Measurements from ENCODE around the gene NIN.

DNA sequence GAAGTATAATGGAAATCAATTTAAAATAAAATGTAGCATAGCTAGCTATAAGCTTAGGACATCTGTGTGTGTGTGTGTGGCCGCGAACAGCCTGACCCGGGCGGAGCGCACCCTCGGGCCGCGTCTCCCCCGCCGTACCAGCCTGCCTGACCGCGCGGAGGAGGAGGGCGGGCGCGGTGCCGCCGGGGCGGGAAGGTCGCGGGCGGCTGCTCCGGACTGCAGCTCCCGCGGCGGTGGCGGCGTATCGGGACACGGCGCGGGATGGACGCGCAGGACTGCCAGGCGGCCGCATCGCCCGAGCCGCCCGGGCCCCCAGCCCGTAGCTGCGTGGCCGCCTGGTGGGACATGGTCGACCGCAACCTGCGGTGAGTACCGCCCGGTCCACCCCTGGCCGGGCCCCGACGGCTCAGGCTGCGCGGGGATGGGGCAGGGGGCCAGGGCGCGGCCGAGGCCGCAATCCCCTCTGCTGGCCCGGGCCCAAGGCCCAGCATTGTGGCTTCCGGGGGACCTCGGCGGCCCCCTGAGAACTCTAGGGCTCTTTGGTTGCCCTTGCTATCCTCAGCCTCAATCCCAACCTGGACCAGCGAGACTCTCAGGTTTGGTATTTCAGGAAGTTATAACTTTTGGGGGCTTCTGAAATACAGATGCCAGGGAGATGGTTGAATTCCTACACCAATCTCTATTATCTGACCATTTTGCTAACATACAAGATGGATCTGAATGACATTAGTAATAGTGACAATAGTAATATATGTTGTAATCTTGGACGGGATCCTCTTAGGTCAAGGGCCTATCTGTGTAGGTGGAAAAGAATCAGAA lies 41.2 kb upstream of the NIN start, which contains the start of gene ABHD12B:
- TF ChIP-seq EP300 (conservative IDR thresholded peaks at IDR 0.05; ENCODE audit: poor library complexity, severe bottlenecking) (no peak), SMC3 (conservative IDR thresholded peaks at IDR 0.05; ENCODE audit: poor library complexity) (no peak), EZH2 (IDR thresholded peaks at IDR 0.05; ENCODE audit: borderline replicate concordance, insufficient read depth, low read length, poor library complexity, severe bottlenecking) (no peak), TAF1 (IDR thresholded peaks at IDR 0.05; ENCODE audit: low read depth) (no peak), POLR2AphosphoS5 (IDR thresholded peaks at IDR 0.05) (no peak), RAD21 (conservative IDR thresholded peaks at IDR 0.05) (no peak), MXI1 (conservative IDR thresholded peaks at IDR 0.05; ENCODE audit: poor library complexity, severe bottlenecking) (no peak)
- TF ChIP-seq, protein P1, sequence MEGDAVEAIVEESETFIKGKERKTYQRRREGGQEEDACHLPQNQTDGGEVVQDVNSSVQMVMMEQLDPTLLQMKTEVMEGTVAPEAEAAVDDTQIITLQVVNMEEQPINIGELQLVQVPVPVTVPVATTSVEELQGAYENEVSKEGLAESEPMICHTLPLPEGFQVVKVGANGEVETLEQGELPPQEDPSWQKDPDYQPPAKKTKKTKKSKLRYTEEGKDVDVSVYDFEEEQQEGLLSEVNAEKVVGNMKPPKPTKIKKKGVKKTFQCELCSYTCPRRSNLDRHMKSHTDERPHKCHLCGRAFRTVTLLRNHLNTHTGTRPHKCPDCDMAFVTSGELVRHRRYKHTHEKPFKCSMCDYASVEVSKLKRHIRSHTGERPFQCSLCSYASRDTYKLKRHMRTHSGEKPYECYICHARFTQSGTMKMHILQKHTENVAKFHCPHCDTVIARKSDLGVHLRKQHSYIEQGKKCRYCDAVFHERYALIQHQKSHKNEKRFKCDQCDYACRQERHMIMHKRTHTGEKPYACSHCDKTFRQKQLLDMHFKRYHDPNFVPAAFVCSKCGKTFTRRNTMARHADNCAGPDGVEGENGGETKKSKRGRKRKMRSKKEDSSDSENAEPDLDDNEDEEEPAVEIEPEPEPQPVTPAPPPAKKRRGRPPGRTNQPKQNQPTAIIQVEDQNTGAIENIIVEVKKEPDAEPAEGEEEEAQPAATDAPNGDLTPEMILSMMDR (IDR thresholded peaks at IDR 0.05; ENCODE audit: poor library complexity, severe bottlenecking) = no peak
- TF ChIP-seq, protein P2, sequence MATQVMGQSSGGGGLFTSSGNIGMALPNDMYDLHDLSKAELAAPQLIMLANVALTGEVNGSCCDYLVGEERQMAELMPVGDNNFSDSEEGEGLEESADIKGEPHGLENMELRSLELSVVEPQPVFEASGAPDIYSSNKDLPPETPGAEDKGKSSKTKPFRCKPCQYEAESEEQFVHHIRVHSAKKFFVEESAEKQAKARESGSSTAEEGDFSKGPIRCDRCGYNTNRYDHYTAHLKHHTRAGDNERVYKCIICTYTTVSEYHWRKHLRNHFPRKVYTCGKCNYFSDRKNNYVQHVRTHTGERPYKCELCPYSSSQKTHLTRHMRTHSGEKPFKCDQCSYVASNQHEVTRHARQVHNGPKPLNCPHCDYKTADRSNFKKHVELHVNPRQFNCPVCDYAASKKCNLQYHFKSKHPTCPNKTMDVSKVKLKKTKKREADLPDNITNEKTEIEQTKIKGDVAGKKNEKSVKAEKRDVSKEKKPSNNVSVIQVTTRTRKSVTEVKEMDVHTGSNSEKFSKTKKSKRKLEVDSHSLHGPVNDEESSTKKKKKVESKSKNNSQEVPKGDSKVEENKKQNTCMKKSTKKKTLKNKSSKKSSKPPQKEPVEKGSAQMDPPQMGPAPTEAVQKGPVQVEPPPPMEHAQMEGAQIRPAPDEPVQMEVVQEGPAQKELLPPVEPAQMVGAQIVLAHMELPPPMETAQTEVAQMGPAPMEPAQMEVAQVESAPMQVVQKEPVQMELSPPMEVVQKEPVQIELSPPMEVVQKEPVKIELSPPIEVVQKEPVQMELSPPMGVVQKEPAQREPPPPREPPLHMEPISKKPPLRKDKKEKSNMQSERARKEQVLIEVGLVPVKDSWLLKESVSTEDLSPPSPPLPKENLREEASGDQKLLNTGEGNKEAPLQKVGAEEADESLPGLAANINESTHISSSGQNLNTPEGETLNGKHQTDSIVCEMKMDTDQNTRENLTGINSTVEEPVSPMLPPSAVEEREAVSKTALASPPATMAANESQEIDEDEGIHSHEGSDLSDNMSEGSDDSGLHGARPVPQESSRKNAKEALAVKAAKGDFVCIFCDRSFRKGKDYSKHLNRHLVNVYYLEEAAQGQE (IDR thresholded peaks at IDR 0.05; ENCODE audit: borderline replicate concordance) = no peak
